DMS153 treated with DMSO at 0.1 percent for 48 hours (cell line): ENCODE data around the gene RHBDL3.

Source experiments
- DNase-seq: peaks from one replicate; lab custom pipeline; 2025; ENCODE audit not compliant: unreplicated experiment; lab: John Stamatoyannopoulos, UW

The RHBDL3 gene

DNA sequence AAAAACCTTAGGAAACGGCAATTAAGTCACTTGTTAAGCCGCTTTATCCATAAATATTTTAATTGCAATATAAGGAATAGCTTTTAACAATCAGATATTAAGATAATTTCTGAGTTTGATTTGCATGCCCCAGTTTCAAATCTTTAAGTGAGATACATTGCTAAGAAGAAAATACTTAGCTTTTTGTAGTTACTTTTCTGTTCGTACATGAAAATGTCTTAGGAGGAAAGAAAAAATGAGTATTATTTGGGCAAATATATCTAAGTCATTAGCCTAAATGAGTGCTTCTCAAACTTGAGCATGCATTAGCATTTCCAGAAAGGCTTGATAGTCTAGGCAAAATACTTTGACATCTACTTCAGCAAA is 90.7 kb downstream of the RHBDL3 start:
- no peak for DNase-seq

DNA sequence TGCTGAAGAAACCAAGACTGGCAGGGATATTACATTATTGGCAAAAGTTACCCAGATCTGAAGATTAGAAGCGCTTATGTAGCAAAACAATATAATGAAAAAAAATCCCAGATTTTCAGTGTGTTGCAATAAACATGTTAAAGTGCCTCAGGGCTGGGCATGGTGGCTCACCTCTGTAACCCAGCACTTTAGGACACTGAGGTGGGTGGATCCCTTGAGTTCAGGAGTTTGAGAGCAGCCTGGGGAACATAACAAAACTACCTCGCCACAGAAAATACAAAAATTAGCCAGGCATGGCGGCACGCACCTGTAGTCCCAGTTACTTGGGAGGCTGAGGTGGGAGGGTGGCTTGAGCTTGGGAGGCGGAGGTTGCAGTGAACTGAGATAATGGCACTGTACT is 91.1 kb downstream of the RHBDL3 start:
- no peak for DNase-seq

DNA sequence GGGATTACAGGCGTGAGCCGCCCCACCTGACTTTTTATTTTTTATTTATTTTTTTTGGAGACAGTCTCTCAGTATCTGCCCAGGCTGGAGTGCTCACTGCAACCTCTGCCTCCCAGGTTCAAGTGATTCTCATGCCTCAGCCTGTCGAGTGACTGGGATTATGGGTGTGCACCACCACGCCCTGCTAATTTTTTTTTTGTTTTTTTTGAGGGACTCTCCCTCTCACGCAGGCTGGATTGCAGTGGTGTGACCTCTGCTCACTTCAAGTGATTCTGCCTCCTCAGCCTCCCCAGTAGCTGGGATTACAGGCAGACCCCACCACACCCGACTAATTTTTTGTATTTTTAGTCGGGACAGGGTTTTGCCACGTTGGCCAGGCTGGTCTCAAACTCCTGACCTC is 92.0 kb downstream of the RHBDL3 start:
- no peak for DNase-seq

DNA sequence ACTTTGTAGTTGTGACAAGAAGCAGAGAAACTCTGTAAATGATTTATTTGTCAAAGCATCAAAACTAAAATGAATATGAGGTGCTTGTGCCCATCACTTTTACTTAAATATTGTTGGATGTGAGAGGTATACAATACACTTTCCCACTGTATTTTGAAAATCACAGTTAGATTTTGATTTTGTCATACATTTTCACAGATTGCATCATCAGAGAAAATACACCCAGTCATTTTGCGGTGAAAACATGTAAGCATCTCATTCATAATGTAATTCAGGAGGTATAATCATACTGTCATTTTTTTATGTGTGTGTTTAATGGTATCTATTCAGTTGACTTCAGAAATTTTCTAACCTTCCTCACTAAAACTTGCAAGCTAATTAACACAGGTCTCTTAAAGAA is 95.6 kb downstream of the RHBDL3 start:
- DNase-seq, result no peak

DNA sequence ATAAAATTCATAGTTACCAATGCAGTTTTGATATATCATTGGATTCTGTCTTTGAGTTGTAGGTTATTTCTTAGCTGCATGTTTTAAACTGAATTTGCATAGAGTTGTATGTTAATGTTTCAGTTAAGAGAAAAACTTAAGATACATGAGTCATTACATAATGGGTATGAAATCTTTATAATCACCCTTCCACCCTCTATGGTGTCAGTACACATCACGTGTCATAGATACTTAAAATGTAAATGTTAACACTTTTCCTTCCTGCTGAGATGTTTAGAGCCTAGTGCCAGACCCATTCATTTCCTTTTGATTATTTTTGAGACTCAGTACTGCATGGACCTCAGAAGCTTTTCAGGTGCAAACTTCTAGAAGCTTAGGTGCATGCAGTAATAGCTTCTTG is 104.8 kb downstream of the RHBDL3 start:
- no peak for DNase-seq
